Lower lobe of right lung (tissue), 2 donors: ENCODE results near the gene CTSL. TPM values are rescaled to one million over a fixed set of nuclear protein-coding genes. Genes with fewer than 3 reads are reported as not detected.
A peak's percentile ranks its signal among the peaks of the same experiment; 100 is the strongest.

Experiments used
- ATAC-seq, 2 donors: fragments of 200-7000 bp; cut with Tn5 transposase; one replicate each; pipeline ENCODE4 v1.9.1; 2020 to 2022; ENCODE audit warnings: mild to moderate bottlenecking in 2 of 2, moderate library complexity in 2 of 2
- DNase-seq: peaks from one replicate; pipeline ENCODE4 v3.0.0-alpha.2; 2020
- H3K27ac ChIP-seq: fragments of 200-600 bp; one replicate; pipeline ENCODE4 v1.8.0; 2022
- H3K27me3 ChIP-seq: fragments of 200-600 bp; one replicate; pipeline ENCODE4 v1.8.0; 2022; ENCODE audit warnings: low read depth
- H3K36me3 ChIP-seq: fragments of 200-600 bp; one replicate; pipeline ENCODE4 v1.8.0; 2022; ENCODE audit warnings: mild to moderate bottlenecking
- H3K4me1 ChIP-seq: fragments of 200-600 bp; one replicate; pipeline ENCODE4 v1.8.0; 2022
- H3K4me3 ChIP-seq: fragments of 200-600 bp; one replicate; pipeline ENCODE4 v1.8.0; 2022; ENCODE audit warnings: mild to moderate bottlenecking
- H3K9me3 ChIP-seq: fragments of 200-600 bp; one replicate; pipeline ENCODE4 v1.8.0; 2022
- CTCF ChIP-seq: fragments of 200-600 bp; IDR thresholded peaks from one replicate; pipeline ENCODE4 v1.8.0; 2022; ENCODE audit warnings: antibody characterized with exemption, mild to moderate bottlenecking
- intact Hi-C: fragments of 100-400 bp; cut with DNase I; formaldehyde crosslinking; loops from one replicate; pipeline ENCODE4 v1.11.0; 2022
- total RNA-seq: library from RNA; stranded (reverse); fragmentation: NEBNext Ultra II Directional; extraction: Animal tissue kit (Norgen Biotek cat#: 25700); gene quantifications from one replicate; pipeline ENCODE4 v1.2.1, GENCODE V29; 2021
- donor health status: DM: no; HTN: yes; CAD: no; lungs with severe emphysema.

Gene CTSL
- total RNA-seq, 1 donor from 2014 or later = 208 TPM

GRCh38 chr9:87685441-87685840, 40.5 kb upstream of the CTSL start:
- Histone ChIP-seq H3K27me3 (no peaks in the 10 kb centered on the region), H3K4me1 (peaks cover 32% of the 10 kb centered on the region), H3K4me3 (no peak overlapping the region), H3K27ac (peak overlapping the region; percentile 41), H3K36me3 (peaks cover 63% of the 10 kb centered on the region), H3K9me3 (no peaks in the 10 kb centered on the region)
- intact Hi-C loops = no loop called here
- no peak for DNase-seq
- no peak for ATAC-seq
- no peak for TF ChIP-seq CTCF

- peaks cover 32% of the 10 kb centered on the region for H3K4me1 ChIP-seq
- peak; percentile 75 for DNase-seq
Observed at GRCh38 chr9:87685871-87686519, 39.9 kb upstream of the CTSL start.

DNA sequence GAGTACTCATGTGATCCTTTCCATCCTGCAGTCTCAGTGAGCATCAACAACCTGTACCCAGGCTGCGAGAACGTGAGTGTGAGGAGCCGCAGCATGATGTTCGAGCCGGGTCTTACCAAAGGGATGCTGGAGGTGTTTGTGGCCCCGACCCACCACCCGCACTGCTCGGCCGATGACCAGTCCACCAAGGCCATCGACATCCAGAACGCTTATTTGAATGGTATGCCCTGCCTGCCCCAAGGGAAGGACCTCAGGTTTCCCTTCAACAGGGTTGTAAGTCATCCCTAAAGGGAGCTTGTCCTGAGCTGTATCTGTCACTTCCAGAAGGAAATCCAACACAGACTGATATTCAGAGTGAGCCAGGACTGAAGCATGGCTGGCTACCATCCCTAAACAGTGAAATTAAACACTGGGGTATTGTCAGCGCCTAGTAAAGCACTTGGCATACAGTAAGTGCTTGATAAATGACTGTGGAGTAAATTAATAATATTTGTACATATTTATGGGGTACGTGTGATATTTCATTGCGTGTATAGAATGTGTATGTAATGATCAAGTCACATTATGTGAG, 39.3 kb upstream of the CTSL start:
- no peak for TF ChIP-seq CTCF
- Histone ChIP-seq H3K27me3 (no peaks in the 10 kb centered on the region), H3K4me1 (peaks cover 32% of the 10 kb centered on the region), H3K36me3 (peaks cover 53% of the 10 kb centered on the region), H3K4me3 (no peak overlapping the region), H3K9me3 (no peaks in the 10 kb centered on the region), H3K27ac (no peak overlapping the region)
- DNase-seq = no peak
- intact Hi-C loops = no loop called here
- ATAC-seq = no peak

More at GRCh38 chr9:87685871-87686519, 39.9 kb upstream of the CTSL start:
- intact Hi-C loops = no loop called here
- no peaks in the 10 kb centered on the region for H3K9me3 ChIP-seq
- H3K27ac ChIP-seq = peak overlapping the region; percentile 41
- no peak for TF ChIP-seq CTCF
- H3K27me3 ChIP-seq = no peaks in the 10 kb centered on the region
- ATAC-seq = peak; percentile 57 to 84
- peaks cover 59% of the 10 kb centered on the region for H3K36me3 ChIP-seq
- no peak overlapping the region for H3K4me3 ChIP-seq

GRCh38 chr9:87687207-87687606, 38.7 kb upstream of the CTSL start:
- peaks cover 47% of the 10 kb centered on the region for H3K36me3 ChIP-seq
- no peaks in the 10 kb centered on the region for H3K27me3 ChIP-seq
- no peak for DNase-seq
- H3K4me3 ChIP-seq = no peak overlapping the region
- H3K27ac ChIP-seq = no peak overlapping the region
- TF ChIP-seq CTCF = no peak
- no peaks in the 10 kb centered on the region for H3K9me3 ChIP-seq
- intact Hi-C loops = no loop called here
- ATAC-seq = no peak
- H3K4me1 ChIP-seq = peaks cover 32% of the 10 kb centered on the region

DNA sequence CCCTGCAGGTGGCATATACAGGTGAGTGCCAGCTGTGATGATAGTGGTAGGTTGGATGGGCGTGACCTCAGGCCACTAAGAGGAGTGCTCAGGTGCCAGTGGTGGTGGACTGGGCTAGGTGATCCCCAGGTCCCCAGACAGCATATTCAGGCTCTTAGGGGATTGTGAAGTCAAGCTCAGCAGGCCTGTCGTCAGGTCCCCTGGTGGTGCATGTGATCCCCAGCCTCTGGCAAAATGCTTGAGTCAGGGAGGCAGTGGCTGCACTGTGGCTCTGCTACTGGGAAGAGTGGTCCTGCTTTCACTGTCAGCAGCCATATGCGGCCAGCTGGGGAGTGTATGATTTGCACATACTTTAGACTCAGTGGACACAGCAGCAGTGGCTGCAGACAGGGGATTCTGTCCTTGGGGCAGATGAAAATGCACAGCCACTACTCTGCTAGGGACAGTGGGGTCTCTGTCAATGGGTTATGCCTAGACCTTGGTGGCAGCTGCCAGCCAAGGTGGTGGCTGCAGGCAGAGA, 31.6 kb upstream of the CTSL start:
- no peak for TF ChIP-seq CTCF
- no peaks in the 10 kb centered on the region for H3K27me3 ChIP-seq
- H3K36me3 ChIP-seq = peaks cover 54% of the 10 kb centered on the region
- intact Hi-C loops = no loop called here
- DNase-seq = no peak
- no peak for ATAC-seq
- H3K27ac ChIP-seq = no peak overlapping the region
- H3K9me3 ChIP-seq = no peaks in the 10 kb centered on the region
- peaks cover 4% of the 10 kb centered on the region for H3K4me1 ChIP-seq
- no peak overlapping the region for H3K4me3 ChIP-seq
